HepG2 (cell line): Measurements from ENCODE around the gene CTU2. TPM values are rescaled to one million over a fixed set of nuclear protein-coding genes. Genes with fewer than 3 reads are reported as not detected.
A peak's percentile ranks its signal among the peaks of the same experiment; 100 is the strongest.

Source experiments
- ARID2 ChIP-seq: sonication (generic); formaldehyde crosslinking; IDR thresholded peaks from 2 replicates; pipeline ENCODE4 v1.8.1; 2022; ENCODE audit warnings: mild to moderate bottlenecking, missing genetic modification reagents, borderline replicate concordance
- BORCS8-MEF2B ChIP-seq: sonication (generic); formaldehyde crosslinking; IDR thresholded peaks from 2 replicates; pipeline ENCODE4 v1.8.0; 2022; ENCODE audit warnings: mild to moderate bottlenecking, missing genetic modification reagents
- HDAC2 ChIP-seq: sonication (generic); formaldehyde crosslinking; IDR thresholded peaks from 2 replicates; pipeline ENCODE4 v1.4.0; 2020; ENCODE audit warnings: missing genetic modification reagents
- IRX3 ChIP-seq: sonication (generic); formaldehyde crosslinking; IDR thresholded peaks from 2 replicates; pipeline ENCODE4 v1.8.1; 2023; ENCODE audit warnings: mild to moderate bottlenecking, low read depth, missing genetic modification reagents, borderline replicate concordance
- NAIF1 ChIP-seq: sonication (generic); formaldehyde crosslinking; IDR thresholded peaks from 2 replicates; pipeline ENCODE4 v1.5.0; 2020; ENCODE audit warnings: mild to moderate bottlenecking, missing genetic modification reagents, borderline replicate concordance
- PRPF4 ChIP-seq: fragments of 200-400 bp; formaldehyde crosslinking; IDR thresholded peaks from 2 replicates; pipeline ENCODE4 v1.6.1; 2016; ENCODE audit warnings: low read length, low read depth; ENCODE audit not compliant: poor library complexity, severe bottlenecking
- PTBP1 ChIP-seq: fragments of 200-400 bp; formaldehyde crosslinking; IDR thresholded peaks from 2 replicates; pipeline ENCODE4 v1.6.1; 2018; ENCODE audit warnings: low read length, low read depth; ENCODE audit not compliant: poor library complexity, severe bottlenecking
- SNAPC2 ChIP-seq: sonication (generic); formaldehyde crosslinking; IDR thresholded peaks from 2 replicates; pipeline ENCODE4 v1.8.1; 2022; ENCODE audit warnings: mild to moderate bottlenecking, missing genetic modification reagents
- ZBTB7A ChIP-seq: sonication (generic); formaldehyde crosslinking; IDR thresholded peaks from 2 replicates; pipeline ENCODE4 v1.8.0; 2022; ENCODE audit warnings: mild to moderate bottlenecking, missing genetic modification reagents
- ZFX ChIP-seq: sonication (generic); formaldehyde crosslinking; IDR thresholded peaks from 2 replicates; pipeline ENCODE4 v1.4.0; 2020; ENCODE audit warnings: mild to moderate bottlenecking, low read depth, missing genetic modification reagents, moderate library complexity
- ZNF317 ChIP-seq: sonication (generic); formaldehyde crosslinking; IDR thresholded peaks from 2 replicates; pipeline ENCODE4 v1.5.0; 2020; ENCODE audit warnings: mild to moderate bottlenecking, missing genetic modification reagents
- ZNF431 ChIP-seq: sonication (generic); formaldehyde crosslinking; IDR thresholded peaks from 2 replicates; pipeline ENCODE4 v1.9.0; 2022; ENCODE audit warnings: missing genetic modification reagents, low read depth, mild to moderate bottlenecking, borderline replicate concordance
- ZNF451 ChIP-seq: sonication (generic); formaldehyde crosslinking; IDR thresholded peaks from 2 replicates; pipeline ENCODE4 v1.5.0; 2020; ENCODE audit warnings: mild to moderate bottlenecking, missing genetic modification reagents
- polyA plus RNA-seq, 8 experiments: library from polyadenylated mRNA; depleted of rRNA in 3 of 8; stranded (reverse) in 7 of 8; unstranded in 1 of 8; fragments of >200 nt; fragmentation: Illumina TruSeq in 4 of 8; extraction: Trizol in 4 of 8; gene quantifications; 2 replicates each; pipeline versions ENCODE4 v1.2.1 to v1.2.3, GENCODE V29; 2011 to 2016; ENCODE audit warnings: low read depth in 4 of 8, missing spikeins in 1 of 8, mixed read lengths in 1 of 8; ENCODE audit not compliant: insufficient read depth in 1 of 8
- total RNA-seq, 5 experiments: library from RNA; depleted of rRNA; stranded (reverse); fragments of >200 nt; fragmentation: Illumina TruSeq; extraction: Trizol; gene quantifications; 2 replicates each; pipeline ENCODE4 v1.2.3, GENCODE V29; 2016; ENCODE audit warnings: low read depth in 1 of 5
- TF ChIP-seq, protein P1 (sequence below): sonication (generic); formaldehyde crosslinking; IDR thresholded peaks from 2 replicates; pipeline ENCODE4 v1.5.1; 2020; ENCODE audit warnings: missing genetic modification reagents, mild to moderate bottlenecking, borderline replicate concordance
- TF ChIP-seq, protein P2 (sequence below): sonication (generic); formaldehyde crosslinking; conservative IDR thresholded peaks from 2 replicates; pipeline ENCODE4 v1.4.0; 2020; ENCODE audit warnings: mild to moderate bottlenecking, missing genetic modification reagents, moderate library complexity
- TF ChIP-seq, protein P3 (sequence below): sonication (generic); formaldehyde crosslinking; conservative IDR thresholded peaks from 2 replicates; pipeline ENCODE4 v1.4.0; 2020; ENCODE audit warnings: missing genetic modification reagents
- TF ChIP-seq, protein P4 (sequence below): sonication (generic); formaldehyde crosslinking; IDR thresholded peaks from 2 replicates; pipeline ENCODE4 v1.5.0; 2020; ENCODE audit warnings: mild to moderate bottlenecking, missing genetic modification reagents, borderline replicate concordance

CTU2 gene
- total and polyA plus RNA-seq, 2 of the 13 experiments (the other 11 are each of a cell fraction or from before 2014, with no cell fraction given): 13.3 to 21.9 TPM

DNA sequence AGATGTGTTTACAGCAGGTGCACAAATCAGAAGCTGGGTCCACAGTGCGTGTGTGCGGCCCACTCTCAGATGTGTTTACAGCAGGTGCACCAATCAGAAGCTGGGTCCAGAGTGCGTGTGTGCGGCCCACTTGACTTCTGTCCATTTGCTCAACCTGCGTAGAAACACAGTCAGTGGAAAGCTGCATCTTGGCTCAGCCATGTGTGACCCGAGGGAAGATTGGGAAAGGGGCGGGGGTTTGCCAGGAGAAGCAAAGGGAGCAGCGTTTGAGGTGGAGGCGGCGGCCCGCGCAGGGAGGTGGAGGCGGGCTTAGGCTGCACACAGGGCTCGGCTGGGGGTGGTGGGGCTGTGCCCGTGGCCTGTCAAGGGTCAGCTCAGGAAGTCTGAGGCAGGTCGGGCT lies 4.3 kb downstream of the CTU2 start (continued):
- no peak for TF ChIP-seq ZNF431 (CRISPR knock-in tag)
- TF ChIP-seq IRX3 (CRISPR knock-in tag): no peak
- TF ChIP-seq PTBP1: no peak
- TF ChIP-seq ZNF451 (CRISPR knock-in tag): no peak
- TF ChIP-seq ZFX (CRISPR knock-in tag): peak; percentile 43; the same call in 1 of the 2 replicates
- no peak for TF ChIP-seq SNAPC2 (CRISPR knock-in tag)
- TF ChIP-seq, protein P1, sequence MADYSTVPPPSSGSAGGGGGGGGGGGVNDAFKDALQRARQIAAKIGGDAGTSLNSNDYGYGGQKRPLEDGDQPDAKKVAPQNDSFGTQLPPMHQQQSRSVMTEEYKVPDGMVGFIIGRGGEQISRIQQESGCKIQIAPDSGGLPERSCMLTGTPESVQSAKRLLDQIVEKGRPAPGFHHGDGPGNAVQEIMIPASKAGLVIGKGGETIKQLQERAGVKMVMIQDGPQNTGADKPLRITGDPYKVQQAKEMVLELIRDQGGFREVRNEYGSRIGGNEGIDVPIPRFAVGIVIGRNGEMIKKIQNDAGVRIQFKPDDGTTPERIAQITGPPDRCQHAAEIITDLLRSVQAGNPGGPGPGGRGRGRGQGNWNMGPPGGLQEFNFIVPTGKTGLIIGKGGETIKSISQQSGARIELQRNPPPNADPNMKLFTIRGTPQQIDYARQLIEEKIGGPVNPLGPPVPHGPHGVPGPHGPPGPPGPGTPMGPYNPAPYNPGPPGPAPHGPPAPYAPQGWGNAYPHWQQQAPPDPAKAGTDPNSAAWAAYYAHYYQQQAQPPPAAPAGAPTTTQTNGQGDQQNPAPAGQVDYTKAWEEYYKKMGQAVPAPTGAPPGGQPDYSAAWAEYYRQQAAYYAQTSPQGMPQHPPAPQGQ (CRISPR knock-in tag): no peak
- TF ChIP-seq HDAC2: no peak
- TF ChIP-seq ZNF317 (CRISPR knock-in tag): no peak
- TF ChIP-seq PRPF4: no peak
- no peak for TF ChIP-seq BORCS8-MEF2B (CRISPR knock-in tag)
- no peak for TF ChIP-seq NAIF1 (CRISPR knock-in tag)
- TF ChIP-seq, protein P2, sequence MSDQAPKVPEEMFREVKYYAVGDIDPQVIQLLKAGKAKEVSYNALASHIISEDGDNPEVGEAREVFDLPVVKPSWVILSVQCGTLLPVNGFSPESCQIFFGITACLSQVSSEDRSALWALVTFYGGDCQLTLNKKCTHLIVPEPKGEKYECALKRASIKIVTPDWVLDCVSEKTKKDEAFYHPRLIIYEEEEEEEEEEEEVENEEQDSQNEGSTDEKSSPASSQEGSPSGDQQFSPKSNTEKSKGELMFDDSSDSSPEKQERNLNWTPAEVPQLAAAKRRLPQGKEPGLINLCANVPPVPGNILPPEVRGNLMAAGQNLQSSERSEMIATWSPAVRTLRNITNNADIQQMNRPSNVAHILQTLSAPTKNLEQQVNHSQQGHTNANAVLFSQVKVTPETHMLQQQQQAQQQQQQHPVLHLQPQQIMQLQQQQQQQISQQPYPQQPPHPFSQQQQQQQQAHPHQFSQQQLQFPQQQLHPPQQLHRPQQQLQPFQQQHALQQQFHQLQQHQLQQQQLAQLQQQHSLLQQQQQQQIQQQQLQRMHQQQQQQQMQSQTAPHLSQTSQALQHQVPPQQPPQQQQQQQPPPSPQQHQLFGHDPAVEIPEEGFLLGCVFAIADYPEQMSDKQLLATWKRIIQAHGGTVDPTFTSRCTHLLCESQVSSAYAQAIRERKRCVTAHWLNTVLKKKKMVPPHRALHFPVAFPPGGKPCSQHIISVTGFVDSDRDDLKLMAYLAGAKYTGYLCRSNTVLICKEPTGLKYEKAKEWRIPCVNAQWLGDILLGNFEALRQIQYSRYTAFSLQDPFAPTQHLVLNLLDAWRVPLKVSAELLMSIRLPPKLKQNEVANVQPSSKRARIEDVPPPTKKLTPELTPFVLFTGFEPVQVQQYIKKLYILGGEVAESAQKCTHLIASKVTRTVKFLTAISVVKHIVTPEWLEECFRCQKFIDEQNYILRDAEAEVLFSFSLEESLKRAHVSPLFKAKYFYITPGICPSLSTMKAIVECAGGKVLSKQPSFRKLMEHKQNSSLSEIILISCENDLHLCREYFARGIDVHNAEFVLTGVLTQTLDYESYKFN (CRISPR knock-in tag): peak; percentile 77
- TF ChIP-seq, protein P3, sequence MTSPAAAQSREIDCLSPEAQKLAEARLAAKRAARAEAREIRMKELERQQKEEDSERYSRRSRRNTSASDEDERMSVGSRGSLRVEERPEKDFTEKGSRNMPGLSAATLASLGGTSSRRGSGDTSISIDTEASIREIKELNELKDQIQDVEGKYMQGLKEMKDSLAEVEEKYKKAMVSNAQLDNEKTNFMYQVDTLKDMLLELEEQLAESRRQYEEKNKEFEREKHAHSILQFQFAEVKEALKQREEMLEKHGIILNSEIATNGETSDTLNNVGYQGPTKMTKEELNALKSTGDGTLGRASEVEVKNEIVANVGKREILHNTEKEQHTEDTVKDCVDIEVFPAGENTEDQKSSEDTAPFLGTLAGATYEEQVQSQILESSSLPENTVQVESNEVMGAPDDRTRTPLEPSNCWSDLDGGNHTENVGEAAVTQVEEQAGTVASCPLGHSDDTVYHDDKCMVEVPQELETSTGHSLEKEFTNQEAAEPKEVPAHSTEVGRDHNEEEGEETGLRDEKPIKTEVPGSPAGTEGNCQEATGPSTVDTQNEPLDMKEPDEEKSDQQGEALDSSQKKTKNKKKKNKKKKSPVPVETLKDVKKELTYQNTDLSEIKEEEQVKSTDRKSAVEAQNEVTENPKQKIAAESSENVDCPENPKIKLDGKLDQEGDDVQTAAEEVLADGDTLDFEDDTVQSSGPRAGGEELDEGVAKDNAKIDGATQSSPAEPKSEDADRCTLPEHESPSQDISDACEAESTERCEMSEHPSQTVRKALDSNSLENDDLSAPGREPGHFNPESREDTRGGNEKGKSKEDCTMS (CRISPR knock-in tag): no peak
- peak; percentile 9; the same call in 1 of the 2 replicates for TF ChIP-seq ZBTB7A (CRISPR knock-in tag)
- TF ChIP-seq, protein P4, sequence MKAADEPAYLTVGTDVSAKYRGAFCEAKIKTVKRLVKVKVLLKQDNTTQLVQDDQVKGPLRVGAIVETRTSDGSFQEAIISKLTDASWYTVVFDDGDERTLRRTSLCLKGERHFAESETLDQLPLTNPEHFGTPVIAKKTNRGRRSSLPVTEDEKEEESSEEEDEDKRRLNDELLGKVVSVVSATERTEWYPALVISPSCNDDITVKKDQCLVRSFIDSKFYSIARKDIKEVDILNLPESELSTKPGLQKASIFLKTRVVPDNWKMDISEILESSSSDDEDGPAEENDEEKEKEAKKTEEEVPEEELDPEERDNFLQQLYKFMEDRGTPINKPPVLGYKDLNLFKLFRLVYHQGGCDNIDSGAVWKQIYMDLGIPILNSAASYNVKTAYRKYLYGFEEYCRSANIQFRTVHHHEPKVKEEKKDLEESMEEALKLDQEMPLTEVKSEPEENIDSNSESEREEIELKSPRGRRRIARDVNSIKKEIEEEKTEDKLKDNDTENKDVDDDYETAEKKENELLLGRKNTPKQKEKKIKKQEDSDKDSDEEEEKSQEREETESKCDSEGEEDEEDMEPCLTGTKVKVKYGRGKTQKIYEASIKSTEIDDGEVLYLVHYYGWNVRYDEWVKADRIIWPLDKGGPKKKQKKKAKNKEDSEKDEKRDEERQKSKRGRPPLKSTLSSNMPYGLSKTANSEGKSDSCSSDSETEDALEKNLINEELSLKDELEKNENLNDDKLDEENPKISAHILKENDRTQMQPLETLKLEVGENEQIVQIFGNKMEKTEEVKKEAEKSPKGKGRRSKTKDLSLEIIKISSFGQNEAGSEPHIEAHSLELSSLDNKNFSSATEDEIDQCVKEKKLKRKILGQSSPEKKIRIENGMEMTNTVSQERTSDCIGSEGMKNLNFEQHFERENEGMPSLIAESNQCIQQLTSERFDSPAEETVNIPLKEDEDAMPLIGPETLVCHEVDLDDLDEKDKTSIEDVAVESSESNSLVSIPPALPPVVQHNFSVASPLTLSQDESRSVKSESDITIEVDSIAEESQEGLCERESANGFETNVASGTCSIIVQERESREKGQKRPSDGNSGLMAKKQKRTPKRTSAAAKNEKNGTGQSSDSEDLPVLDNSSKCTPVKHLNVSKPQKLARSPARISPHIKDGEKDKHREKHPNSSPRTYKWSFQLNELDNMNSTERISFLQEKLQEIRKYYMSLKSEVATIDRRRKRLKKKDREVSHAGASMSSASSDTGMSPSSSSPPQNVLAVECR (CRISPR knock-in tag): peak; percentile 48; the same call in 1 of the 2 replicates
- no peak for TF ChIP-seq ARID2 (CRISPR knock-in tag)
